Loucy (cell line): Measurements from ENCODE around the gene ADGRG2.

Experiments used
- CTCF ChIP-seq: fragments of 200-600 bp; sonication (generic); conservative IDR thresholded peaks from 2 replicates; pipeline ENCODE4 v1.5.1; 2014; ENCODE audit warnings: mild to moderate bottlenecking, antibody characterized with exemption, low read length
- EZH2phosphoT487 ChIP-seq: fragments of 200-600 bp; IDR thresholded peaks from 2 replicates; pipeline ENCODE4 v1.6.1; 2018; ENCODE audit warnings: antibody characterized with exemption, mild to moderate bottlenecking, moderate library complexity, borderline replicate concordance

- TF ChIP-seq CTCF (no peak), EZH2phosphoT487 (no peak)
These were observed 33.9 kb upstream of the ADGRG2 start for GRCh38 chrX:19156186-19156585.
